Measurements from ENCODE around the gene ACAD9.
"Not testable (repeated sequence)": the region's sequence is repeated elsewhere in the genome, so short reads cannot be mapped to it uniquely, and the experiment has no call there.

Gene ACAD9

DNA sequence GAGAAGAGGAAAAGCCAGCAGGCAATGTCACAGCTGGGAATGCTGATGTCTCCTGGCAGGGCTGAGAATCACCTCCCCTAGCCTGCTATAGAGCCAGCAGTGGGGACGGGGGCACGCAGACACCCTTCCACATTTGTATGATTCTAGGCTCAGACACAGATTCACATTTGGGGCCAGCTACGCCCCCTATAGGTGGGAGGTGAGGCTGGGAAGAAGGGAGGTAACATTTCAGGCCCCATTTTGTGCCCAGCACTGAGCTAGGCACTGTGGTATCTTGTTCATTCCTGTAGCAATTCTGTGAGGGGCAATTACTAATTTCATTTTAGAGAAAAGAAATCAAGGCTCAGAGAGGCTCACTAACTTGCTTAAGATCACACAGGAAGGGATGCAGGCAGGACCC, 15.9 kb upstream of the ACAD9 start:
- DNase-seq = no peak

DNA sequence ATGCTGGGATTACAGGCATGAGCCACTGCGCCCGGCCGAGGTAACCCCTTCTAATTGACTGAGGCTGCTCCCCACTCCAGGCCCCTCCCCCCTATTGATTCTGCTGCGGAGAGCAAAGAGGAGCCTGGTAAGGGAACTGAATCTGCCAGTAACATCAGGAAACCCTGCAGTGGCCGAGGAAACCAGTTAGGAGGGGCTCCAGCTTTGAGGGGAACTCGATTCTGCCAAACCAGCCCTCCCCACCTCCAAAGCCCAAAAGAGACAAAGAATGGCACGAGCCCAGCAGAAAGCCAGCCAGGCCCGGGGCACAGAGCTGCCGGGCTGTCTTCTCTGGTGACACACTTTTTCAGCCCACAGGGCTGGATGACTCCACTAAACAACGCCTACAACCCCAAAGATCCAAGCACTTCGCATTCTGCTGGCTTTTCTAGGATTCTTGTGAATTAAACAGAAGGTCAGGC, 15.0 kb upstream of the ACAD9 start:
- no peak for DNase-seq

DNA sequence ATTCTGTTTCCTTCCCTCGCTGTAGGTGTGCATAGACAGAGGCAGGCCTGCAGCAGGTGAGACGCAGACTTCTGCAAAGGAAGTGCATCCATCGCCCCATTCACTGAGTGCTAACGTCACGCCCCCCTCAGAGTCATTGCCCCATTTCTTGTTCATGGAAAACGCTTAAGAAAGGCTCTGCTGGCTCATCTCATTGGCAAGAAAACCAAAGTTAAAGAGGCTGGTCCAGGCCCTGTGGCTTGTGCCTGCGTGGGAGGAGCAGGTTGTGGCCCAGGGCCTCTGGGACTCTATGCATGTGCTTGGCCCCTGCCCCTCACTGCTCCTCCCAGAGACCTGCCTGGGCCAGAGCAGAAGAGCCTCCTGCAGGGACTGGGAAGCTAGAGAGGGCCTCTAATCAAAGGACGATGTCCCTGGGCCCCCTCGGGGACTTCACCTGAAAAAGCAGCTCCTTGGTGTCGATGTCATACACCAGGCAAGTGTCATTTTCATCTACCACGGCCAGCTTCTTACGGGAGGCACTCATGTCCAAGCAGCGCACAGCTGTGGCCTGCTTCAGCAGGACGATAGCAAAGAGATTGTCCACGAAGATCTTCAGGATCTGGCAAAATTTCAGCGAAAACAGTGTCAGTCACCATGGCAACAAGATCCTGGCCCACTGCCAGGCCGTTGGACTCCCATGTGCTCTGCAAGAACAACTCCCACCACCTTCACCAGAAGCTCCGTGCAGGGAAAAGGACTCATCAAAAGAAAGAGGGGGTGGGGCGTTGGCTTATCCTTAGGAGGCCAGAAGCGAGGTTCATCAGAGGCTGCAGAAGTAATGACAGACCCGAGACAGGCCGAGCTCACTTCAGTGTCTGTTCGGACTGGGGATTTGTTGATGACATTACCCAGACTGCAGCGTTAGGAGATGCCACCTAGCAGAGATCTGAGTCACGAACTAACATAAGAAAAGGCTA, 14.3 kb upstream of the ACAD9 start:
- DNase-seq = not testable (repeated sequence)

DNA sequence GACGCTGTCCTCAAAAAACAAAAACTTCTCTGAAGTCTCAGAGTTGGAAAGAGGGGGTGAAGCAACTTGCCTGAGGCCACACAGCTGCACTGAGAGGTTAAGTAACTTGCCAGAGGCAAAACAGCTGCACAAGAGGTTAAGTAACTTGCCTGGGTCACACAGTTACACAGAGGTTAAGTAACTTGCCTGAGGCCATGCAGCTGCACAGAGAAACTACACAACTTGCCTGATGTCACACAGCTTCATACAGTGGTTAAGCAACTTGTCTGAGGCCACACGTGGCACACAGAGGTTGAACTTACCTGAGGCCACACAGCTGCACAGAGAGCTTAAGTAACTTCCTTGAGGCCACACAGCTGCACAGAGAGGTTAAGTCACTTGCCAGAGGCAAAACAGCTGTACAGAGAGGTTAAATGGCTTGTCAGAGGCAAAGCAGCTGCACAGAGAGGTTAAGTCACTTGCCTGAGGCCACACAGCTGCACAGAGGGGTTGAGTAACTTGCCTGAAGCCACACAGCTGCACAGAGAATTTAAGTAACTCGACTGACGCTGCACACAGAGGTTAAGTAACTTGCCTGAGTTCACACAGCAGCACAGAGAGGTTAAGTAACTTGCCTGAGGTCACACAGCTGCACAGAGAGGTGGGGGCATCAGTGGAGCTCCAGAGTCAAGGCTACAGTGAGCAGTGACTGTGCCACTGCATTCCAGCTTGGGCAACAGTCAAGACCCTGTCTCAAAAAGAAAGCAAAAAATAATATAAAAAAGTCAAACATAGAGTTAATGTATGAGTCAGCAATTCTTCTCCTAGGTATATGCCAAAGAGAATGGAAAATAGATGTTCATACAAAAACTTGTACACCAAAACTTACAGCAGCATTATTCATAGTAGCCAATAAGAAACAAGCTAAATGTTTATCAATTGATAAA, 12.0 kb upstream of the ACAD9 start:
- DNase-seq = no peak

DNA sequence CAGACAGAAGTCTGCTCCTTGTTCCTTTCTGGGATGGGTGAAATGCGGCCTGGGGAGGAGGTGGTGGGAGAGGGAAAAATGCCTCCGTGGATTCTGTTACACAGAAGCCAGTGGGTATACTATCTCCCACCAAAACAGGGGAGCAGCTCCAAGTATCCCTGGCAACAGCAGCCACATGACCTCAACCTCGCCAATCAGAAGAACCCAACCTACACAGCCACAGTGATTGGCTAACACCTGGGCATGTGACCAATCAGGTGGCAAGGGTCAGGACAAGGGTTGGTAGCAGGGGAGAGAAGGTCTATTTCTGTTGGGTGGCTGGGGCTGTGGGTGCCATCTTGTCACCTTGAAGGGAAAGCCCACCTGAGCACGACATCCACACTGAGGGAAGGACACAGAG, 9.1 kb upstream of the ACAD9 start:
- no peak for DNase-seq

DNA sequence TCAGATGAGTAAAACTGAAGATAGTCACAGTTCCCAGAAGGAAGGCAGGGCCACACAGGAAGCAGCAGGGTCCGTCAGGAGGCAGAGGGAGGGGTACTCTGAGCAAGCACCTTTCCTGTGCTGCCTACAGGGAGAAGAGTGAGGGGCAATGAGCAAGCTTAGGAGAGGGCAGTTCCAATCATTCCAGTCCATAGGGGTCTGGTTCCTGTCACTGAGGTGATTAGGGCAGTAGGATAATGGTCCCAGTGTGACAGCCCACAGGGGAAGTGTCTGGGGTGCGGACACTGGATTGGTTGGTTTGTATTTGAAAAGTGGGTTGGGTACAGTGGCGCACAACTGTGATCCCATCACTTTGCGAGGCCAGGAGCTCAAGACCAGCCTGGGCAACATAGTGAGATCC, 7.1 kb upstream of the ACAD9 start:
- no peak for DNase-seq

DNA sequence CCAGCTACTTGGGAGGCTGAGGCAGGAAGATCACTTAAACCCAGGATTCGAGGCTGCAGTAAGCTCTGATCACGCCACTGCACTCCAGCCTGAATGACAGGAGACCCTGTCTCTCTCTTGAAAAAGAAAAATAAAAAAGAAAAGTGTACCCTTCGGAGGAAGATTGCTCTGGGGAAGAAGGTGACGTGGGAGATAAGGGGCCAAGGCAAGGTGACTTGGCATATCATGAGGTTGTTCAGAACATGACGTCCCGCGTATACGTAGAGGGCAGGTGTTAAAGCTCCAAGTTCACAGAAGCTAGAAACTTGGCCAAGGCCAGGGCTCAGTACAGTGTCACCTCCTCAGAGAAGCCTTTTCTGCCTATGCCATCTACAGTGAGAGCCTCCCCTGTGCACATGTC, 6.7 kb upstream of the ACAD9 start:
- no peak for DNase-seq

DNA sequence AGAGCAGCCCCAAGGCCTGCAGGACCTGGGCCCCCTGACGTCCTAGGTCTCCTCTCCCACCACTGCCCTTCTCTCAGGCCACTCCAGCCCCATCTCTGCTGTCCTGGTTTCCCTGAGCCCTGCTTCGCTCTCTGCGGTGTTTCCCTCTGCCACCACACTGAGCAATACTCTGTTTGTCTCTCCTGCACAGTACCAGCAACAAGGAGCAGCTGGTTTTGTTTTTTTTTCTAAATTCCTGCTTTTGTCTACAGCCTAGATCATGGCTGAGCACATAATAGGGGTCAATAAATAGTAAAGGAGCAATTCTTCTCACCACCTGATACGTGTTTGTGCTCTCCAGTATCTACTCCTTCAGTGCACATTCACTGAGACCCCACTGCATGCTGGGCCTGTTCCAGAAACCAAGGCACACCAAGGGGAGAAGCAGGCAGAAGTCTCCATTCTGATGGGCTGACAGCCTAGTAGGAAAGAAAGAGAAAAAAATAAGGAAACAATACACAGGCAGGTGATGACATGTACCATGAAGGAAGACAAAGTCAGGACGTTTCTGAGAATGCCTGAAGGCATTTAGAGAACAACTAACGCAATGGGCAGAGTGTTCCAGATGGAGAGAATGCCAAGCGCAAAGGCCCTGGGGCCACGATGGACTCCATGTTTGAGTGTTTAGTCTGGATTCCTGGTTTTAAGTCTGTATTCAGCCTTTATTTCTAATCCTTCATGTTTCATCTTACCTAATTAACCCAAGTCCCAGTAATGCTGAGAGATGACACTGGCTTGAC, 6.0 kb upstream of the ACAD9 start:
- no peak for DNase-seq

DNA sequence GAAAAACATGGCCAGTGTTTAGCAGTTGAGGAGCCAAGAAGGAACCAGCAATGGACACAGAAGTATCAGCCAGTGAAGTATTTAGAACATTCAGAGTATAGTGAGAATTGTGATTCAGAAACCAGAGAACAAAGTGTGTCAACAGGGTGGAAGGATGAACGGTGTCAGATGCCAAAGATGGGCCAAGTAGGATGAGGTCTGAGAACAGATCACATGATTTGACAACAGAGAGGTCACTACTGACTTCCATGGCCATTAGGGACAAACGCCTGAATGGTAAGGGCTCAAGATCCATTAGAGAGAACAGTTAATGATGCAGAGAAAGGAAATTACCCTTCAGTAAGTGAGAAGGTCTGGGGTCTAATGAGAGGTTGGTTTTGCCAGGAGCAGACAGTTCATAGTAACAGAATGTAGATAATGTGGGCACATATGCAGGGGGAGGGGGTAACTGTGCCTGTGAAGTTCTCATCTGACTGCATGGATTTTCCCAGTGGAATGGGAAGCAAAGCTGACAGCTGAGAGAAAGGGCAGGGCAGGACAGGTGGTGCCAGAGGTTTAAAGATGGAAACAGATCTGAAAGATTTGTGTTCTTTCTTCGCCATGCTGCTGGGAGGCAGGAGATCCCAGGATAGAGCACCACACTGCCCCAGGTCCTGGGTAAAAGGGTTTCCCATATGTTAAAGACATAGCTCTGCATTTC, 4.8 kb upstream of the ACAD9 start:
- DNase-seq = no peak

DNA sequence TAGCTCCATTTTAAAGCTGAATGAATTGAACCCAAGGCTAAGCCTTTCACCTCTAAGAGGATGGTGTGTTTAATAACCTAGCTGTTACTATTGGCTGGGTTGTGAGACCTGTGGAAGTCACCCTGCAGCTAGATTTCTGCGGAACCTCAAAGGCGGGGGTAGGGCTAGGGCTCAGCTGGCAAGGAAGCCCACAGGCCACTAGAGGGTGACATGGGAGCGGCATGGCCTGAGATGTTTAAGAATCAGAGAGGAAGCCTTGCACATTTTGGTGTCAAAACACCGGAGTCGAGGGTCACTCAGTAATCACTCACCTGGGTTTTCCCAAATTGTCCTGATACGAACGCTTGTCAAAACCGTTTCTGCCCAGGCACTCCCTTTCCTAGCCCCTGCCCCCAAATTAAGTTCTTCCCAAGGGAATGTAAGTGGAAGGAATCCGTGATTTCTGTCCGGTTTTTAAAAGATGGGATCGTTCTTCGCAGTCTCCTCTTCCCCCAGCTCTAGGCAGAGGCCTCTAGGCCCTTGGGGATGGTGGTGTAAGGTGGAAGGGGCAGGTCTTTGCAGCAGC, 3.8 kb upstream of the ACAD9 start:
- no peak for DNase-seq

DNA sequence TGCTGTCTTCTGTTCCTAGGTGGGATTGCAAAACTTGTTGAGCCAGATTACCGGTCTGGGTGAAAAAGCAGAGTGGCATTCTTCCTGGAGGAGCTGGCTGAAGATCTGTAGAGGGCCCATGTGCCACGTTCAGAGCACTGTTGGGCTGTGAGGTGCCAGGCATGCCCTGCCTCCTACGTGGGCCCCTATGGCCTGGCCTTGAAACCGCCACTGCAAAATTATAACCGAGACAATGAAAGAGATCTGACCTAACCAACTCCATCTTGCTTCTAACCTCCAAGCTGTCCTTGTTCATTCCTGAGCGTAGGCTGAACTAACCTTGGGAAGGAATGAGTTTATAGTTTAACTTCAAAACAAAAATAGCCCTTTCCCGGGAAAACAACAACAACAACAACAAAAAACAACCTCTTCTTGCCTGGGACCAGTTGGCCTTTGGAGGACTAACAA, 1.4 kb upstream of the ACAD9 start:
- DNase-seq = no peak

DNA sequence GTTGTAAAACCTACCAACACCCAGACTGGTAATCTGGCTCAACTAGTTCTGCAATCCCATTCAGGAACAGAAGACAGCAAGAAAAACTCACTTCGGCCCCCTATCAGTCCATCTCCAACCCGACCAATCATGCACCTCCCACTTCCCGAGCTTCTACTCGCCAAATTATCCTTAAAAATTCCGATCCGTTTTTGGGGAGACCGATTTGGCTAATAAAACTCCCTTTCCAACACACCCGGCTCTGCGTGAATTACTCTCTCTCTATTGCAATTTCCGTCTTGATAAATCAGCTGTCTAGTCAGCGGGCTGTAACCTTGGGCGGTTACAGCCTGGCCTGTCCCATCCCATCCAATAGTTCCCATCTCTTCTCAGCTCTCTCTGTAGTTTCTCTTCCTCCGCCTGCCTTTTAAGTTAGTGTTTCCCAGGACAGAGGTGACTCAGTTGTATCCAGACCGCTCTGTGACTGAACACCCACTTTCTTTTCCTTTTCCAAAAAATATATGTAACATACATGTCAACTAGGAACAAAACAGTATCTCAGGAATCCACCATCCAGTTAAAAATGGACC, 780 bp upstream of the ACAD9 start:
- peak; percentile 46 for DNase-seq

DNA sequence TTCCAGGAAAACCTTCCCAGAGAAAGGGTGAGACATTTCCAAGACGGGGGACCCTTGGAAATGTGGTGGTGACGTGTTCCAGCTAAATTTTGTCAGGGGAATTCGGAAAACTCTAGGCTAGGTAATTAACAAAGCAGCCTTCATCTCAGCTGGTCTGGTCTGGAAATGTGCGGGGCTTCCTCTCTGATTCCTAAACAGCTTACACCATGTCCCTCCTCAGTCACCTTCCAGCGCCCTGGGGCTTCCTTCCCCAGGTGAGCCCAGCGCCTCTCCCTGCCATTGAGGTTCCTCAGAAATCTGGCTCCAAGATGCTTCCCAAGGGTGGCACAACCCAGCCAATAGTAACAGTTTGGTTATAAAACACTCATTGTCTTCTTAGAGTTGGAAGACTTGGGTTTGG, 571 bp downstream of the ACAD9 start:
- DNase-seq = no peak

DNA sequence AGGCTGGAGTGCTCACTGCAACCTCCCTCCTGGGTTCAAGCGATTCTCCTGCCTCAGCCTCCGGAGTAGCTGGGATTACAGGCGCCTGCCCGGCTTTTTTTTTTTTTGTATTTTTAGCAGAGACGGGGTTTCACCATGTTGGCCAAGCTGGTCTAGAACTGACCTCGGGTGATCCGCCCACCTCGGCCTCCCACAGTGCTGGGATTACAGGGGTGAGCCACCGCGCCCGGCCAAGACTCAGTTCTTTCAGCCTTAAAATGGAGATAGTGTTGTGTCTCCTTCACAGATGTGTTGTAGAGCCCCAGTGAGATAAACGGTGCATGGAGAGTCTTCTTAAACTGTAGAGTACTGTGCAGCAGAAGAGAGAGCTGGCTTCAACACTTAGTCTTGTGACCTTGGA, 1.0 kb downstream of the ACAD9 start:
- not testable (repeated sequence) for DNase-seq

DNA sequence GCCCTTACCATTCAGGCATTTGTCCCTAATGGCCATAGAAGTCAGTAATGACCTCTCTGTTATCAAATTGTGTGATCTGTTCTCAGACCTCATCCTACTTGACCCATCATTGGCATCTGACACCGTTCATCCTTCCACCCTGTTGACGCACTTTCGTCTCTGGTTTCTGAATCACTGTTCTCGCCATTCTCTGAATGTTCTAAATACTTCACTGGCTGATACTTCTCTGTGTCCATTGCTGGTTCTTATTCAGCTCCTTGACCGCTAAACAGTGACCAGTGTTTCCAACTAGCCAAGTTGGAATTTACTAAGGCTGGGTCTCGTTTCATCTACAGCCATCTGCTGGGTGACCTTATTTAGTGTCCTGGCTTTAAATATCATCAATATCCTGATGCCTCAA, 2.2 kb downstream of the ACAD9 start:
- DNase-seq = no peak

DNA sequence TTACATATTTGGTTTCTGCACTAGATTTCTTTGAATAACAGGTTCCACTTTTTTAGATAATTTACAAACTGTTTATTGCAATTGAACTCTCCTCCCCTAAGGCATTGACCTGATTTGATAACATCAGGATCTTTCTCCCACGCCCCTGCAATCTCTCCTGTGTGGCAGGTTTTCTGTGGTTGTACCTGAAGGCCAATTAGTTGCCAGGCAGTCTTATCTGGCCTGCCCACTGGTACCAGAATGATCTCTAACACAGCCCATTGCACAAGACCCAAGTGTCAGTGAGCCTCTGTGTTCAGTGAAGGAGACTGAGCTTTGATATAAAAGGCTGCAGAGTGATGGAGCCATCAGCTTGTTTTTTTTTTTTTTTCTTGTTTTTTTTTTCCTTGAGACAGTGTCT, 3.3 kb downstream of the ACAD9 start:
- DNase-seq = no peak

DNA sequence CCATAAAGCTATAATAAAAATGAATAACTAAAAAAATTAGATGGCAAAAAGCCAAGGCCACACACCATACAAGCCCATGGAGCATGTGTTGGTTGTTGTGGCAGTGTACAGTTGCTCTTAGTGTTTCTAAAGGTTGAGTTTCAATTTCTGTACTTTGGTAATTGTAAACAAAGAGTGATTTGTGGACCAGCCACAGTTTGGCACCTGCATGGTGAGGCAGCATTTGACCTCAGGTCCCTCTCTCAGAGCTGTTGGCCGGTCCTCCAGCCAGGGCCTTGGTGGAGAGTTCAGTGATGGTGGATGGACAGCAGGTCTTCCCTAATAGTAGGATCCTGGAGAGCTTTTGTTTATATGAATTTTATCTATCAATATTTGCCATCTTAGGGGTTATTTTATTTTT, 5.6 kb downstream of the ACAD9 start:
- no peak for DNase-seq

DNA sequence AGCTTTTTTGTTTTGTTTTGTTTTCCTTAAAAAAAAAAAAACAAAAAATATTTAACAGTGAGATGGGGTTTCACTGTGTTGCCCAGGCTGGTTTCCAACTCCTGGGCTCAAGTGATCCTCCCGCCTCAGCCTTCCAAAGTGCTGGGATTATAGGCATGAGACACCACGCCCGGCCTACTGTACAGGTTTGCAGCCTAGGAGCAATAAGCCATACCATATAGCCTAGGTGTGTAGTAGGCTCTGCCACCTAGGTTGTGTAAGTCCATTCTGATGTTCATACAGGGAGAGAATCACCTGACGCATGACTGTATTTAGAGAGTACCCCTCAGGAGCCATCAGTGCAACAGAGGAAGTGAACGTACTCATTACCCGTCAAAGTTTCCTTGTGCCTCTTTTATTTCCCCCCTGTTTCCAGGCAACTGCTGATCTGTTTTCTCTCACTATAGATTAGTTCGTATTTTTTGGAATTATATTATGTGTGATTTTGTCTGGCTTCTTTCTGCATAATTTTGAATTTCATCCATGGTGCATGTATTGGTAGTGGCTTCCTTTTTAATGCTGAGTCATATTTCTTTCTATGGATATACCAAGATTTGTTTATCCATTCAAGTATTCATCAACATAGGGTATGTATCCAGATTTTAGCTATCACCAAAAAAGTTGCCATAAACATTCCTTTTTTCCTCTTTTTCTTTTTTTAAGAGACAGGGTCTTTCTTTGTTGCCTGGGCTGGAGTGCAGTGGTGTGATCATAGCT, 9.9 kb downstream of the ACAD9 start:
- DNase-seq = no peak

DNA sequence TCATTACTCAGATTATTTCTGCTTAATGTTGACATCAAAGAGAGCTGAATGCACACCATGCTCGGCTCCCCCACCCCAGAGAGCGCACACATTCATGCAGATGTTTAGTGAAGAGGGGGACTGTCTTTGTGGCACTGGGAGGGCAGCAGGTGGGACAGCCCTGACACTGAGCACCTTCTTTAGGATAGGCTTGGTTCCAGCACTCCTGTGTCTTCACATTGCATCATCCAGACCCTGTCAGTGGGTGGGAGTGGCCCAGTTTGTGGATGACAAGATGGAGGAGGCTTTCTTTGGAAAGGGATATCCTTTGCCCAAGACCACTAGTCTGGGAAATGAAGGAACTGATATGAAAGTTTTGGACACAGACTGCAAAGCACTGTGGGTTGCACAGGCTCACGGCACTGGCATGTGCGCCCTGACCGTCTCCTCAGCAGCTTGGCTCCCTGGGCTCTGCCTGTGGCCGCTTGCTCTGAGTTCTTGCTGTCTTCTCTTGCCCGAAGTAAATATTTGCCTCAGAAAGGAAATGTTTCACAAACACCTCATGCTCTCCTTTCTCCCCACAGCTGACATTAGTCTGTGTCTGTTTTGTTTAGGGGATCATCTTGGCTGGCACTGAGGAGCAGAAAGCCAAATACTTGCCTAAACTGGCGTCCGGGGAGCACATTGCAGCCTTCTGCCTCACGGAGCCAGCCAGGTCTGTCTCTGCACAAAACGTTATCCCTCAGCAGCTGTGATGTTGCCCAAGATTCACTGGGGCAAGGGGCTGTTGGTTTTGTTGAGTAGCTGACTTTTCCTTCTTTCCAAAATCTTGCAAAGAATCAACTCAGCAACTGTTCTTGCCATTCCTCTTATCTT, 16.6 kb downstream of the ACAD9 start:
- no peak for DNase-seq

DNA sequence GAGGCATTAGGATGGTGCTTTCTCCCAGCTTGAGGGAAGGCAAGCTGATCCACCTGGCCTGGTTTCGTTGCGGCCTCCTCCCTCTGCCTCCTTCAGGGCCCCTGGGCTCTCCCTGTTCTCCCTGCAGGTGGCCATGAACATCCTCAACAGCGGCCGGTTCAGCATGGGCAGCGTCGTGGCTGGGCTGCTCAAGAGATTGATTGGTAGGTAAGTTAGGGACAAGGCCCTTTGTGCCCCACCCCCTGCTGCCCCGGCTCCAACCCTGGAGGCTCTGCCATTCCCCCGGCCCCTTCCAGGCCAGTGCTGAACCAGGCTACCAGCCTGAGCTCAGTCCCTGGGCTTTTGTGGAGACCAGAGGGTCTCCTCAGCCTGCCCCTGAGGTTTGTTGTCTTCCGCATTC, 23.0 kb downstream of the ACAD9 start:
- no peak for DNase-seq

Data from amniotic stem cell (primary cell).